Measurements from ENCODE around the gene TLK2. TPM values are rescaled to one million over a fixed set of nuclear protein-coding genes. Genes with fewer than 3 reads are reported as not detected.
A peak's percentile ranks its signal among the peaks of the same experiment; 100 is the strongest.

Gene TLK2
- polyA plus RNA-seq, 12 donors, result 42.9 to 65.0 (median 51.0) TPM; not detected in 1

DNA sequence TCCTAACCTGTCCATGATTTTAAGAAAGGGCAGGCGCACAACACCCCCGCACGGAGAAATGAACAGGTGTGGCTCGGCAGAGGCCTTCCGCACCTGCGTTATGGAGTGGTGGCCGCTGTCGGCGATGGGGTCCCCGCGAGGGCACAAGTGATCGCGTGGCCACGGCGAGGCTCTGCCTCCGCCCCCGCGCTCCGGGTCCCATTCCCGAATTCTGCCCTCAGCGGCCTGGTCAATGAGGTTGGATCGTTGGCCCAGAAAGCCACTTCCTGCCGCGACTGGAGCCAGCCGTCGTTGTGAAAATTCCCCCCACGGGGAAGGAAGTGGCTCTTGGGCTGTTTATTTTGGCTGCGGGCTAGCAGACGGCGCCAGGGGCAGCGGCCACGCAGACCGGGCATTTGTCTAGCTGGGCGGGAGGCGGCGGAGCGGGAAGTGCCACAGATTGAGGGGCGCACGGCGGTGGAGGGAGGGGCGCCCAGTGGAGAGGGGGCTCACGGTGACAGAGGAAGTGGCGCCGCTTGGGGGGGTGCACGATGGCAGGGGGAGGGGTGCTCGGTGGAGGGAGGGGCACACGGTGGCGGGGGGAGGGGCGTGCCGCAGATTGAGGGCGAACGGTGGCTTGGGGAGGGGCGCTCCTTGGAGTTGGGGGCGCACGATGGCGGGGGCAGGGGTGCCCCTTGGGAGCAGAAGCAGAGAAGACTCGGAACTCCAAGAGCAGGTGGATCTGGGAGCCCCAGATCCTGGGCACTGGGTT is 173.8 kb downstream of the TLK2 start:
- DNase-seq, result no peak

DNA sequence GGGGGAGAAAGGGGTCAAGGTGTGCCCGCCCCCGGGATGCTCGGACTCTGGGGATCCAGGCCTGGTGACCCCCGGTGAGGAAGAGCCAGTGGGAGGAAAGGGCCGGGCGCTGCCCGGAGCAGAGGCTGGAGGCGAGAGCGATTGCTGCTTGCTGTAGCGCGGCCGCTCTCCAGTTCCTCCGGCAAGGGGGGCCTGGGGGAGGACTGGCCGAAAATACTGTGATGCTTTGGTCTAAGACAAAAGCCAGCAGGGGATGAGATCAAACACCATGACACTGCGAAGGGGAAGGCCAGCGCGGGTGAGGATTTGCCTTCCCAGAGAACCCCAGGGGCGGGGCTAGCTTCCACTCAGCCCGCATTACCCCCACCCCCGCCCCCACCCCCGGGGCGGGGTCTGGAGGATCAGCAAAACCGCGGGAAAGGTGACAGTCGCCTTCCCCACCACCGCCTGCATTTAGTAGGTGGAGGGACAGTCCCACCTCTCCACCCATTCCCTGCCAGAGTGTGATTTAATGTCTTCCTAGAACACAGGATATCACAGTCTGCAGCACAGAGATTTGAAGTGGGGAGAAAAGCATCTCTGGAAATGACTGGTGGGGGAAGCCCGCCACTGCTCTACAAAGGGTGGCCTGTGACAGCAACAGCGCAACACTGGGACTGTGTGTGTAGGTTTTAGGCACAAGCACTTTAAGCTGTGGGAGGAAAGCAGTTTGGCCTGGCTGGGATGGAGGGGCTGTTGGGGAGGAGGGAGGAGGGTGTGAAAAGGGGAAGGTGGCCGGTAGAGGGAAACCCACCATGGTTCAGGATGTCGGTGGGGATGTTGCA is 174.6 kb downstream of the TLK2 start:
- peak; percentile 69 for DNase-seq

DNA sequence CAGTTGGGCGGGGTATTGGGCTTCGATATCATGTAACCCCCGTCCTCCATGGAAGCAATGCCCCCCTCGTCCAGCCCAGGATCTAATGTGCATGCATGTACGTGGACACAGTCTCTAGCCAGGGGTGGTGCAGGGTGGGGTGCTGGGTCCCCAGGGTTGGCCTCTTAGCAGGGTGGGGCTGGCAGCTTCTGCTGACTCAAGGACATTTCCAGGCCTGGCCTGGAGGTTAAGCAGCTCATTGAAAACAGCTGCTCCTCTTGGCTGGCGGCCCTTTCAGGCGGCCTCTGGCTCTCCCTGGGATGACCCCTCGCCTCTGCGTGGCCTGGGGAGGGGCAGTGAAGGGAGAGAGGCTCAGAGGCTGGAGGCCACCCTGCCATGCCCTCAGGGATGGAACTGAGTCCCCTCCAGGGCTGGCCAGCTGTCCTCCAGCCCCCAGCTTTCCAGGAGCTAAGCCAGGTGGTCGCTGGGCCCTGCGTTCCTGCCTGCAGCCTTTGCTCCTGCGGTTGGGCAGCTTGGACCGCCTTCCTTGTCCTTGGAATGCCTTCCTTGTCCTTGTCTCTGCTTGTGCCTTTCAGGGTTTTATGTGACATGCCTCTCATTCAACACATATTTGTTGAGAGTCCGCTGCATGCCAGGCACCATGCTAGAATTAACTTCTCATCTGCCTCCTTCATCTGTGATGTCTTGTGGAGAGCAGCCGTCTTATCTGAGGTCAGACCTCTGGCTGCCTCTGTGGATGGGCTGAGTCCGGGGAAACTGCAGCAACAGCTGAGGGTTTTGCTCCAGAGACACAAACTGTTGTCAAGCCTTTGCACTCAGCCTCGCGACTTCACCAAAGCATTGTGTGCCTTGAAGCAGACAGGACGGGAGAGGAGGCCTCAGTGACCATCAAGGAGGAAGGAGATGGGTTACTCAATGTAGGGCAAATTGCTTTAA is 175.5 kb downstream of the TLK2 start:
- peak; percentile 76 for DNase-seq

- DNase-seq, result no peak
Measured at GRCh38 chr17:62655656-62656055, 177.0 kb downstream of the TLK2 start.

DNA sequence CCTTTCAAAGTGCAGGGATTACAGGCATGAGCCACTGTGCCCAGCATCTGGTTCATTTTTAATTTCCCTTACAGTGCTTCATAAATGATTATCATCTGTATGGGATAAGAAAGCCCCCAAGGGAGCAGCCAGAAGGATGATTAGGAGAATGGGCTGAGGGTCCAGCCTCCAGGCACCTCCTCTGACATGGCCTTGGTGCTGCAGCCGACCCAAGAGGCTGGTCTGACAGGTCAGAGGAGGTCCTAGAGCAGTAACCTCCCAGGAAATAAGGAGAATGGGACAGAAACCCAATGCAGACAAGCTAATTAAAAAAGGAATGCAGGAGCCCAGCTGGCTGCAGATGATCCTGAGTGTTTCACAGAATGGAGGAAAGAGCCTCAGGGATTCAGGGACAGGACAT is 177.8 kb downstream of the TLK2 start:
- DNase-seq, result no peak

- DNase-seq, result no peak
Measured at GRCh38 chr17:62657145-62657665, 178.6 kb downstream of the TLK2 start.

- no peak for DNase-seq
Measured at GRCh38 chr17:62657690-62658089, 179.1 kb downstream of the TLK2 start.

GRCh38 chr17:62658136-62658920 is 179.7 kb downstream of the TLK2 start:
- no peak for DNase-seq

DNA sequence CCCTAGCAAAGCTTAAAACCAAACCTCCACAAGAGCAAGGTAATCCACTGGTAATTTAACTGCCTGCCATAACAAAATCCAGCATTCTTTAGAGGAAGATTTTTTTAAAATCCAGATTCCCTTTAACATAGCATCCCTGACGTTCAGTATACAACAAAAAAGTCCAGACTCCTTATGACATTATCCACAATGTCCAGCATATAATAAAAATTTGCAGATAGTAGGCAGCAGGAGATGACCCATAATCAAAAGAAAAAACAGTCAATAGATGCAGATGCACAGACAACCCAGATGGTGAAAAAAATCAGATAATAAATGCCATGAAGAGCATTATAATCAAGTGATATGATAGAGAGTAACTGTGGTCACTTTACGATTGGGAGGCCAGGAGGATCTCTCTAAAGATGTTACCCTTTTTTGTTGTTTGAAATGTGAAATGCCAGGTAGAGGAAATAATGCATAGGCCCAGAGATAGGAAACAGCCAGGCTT is 182.0 kb downstream of the TLK2 start:
- DNase-seq, result no peak

- no peak for DNase-seq
Measured at GRCh38 chr17:62661337-62661736, 182.7 kb downstream of the TLK2 start.

DNA sequence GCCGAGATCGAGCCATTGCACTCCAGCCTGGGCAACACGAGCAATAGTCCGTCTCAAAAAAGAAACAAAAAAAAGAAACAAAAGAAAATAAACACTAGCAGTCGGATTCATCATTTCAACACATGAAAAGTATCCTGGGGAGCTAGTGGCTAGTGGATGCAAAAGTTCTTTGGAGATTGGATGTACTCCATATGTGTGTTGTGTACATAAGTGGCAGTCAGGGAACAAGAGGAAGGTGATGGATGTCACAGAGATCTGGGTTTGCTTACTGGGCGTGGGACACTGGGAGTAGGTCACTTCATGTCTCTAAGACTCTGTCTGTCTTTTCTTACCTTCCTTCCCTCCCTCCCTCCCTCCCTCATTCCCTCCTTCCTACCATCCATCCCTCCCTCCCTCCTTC is 184.2 kb downstream of the TLK2 start:
- DNase-seq, result no peak

Other genes starting within 250 kb of the TLK2 start
- under 1 TPM in 3 of 12 donors, not detected in 9; 0.08 to 0.19 (median 0.17) TPM for gene EFCAB3, start 98.3 kb upstream of the TLK2 start, polyA plus RNA-seq (ENCODE audit: insufficient read length in 12 of 12)
- 100 to 1,000 TPM in 1 of 12 donors, 10 to 100 TPM in 11; 13.5 to 173 (median 17.7) TPM for gene METTL2A, start 54.9 kb upstream of the TLK2 start, polyA plus RNA-seq (ENCODE audit: insufficient read length in 12 of 12)
- gene MRC2, start 148.8 kb downstream of the TLK2 start, polyA plus RNA-seq (ENCODE audit: insufficient read length in 12 of 12), result 100 to 1,000 TPM; 105 to 196 (median 128) TPM

Data from muscle of arm (tissue), 12 donors.